ENCODE results near the gene MLH3.
"Not testable (repeated sequence)": the region's sequence is repeated elsewhere in the genome, so short reads cannot be mapped to it uniquely, and the experiment has no call there.

MLH3 gene

DNA sequence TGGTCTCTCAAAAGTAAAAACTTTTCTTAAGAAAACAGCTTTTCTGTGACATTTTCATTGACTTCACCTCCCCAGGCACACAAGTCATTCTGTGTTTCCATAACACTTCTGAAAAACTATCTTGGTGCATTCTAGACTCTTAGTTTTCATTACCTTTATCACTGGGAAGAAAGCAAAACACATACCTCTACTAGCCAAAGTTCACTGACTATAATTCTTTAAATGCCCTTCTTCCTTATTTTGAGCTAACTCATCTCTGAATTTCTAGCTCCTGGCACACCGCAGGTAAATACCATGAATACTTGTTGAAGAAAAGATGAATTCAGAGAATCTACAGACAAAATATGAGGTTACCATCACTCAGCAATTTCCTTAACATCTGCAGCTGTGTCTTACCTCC, 21.1 kb downstream of the MLH3 start:
- FAIRE-seq (no peak), DNase-seq (ENCODE audit: low spot score) (no peak)

DNA sequence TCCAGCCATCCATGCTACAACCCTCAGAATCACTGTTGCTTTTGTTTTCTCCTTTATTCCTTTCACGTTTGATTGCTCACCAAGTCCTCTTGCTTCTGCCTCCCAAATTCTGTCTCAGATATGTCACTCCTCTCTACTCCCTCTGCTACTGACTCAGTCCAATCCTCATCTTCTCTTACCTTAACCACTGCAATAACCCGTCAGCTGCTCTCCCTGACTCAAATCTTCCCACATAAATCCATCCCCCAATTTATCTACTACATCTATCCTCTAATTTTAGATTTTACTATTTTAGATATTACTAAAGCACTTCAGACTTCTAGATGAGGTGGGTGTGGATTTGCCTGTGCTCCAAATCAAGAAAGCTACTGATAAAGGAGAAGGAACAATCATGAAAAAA, 25.4 kb downstream of the MLH3 start:
- DNase-seq (ENCODE audit: low spot score): no peak
- no peak for FAIRE-seq

DNA sequence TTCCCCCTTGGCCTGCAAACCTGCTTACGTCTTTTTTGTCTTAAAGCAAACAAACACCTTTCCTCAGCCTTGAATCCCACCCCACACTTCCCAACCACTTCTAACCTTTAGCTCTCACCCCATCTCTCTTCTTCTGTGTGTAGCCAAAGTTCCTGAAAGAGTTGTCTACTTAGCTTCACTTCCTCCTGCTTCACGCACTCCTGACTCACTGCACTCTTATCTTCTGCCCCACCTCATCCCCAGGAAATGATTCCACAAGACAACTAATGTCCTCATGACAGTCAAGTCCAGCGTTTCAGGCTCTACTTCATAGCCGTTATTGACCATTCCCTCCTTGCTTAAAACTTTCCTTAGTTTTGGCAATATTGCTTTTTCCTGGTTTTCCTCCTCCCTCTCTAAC, 26.2 kb downstream of the MLH3 start:
- DNase-seq (ENCODE audit: low spot score) (no peak), FAIRE-seq (no peak)

DNA sequence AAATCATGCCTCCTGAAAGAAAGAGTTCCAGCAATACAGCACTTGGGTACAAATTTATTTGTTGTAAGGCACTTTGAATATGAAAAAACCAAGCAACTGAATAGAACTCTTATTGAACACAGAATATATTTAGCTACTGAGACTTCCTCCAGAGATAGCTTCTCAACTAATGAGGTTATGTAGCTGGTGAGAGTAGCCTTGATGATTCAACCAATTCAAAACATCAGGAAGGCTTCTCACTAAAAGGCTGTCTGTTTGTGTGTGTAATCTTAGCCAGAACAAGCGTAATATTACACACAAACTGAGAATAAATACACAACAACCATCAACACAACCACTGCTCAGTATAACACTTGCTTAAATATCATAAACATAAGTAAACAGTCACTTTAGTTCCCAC, 28.2 kb downstream of the MLH3 start:
- FAIRE-seq: no peak
- DNase-seq (ENCODE audit: low spot score): no peak

DNA sequence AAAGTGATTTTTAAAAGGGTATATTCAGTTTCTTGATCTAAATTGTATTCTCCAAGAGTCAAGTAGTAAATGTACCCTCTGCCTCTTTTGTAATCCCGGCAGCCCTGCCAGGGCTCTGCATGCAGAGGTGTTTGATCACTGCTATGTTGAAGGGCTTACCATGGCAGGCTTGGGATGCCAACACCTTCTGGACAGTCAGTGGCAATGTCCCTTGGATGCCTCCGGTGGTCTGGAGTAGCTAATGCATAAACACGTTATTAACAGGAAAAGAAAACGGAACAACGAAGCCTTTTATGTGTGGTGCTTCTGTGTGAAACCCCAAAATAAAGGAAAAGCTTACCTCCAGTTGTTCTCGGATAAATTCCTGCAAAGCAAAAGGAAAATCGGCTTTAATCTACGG, 28.6 kb downstream of the MLH3 start:
- FAIRE-seq (no peak), DNase-seq (ENCODE audit: low spot score) (no peak)

DNA sequence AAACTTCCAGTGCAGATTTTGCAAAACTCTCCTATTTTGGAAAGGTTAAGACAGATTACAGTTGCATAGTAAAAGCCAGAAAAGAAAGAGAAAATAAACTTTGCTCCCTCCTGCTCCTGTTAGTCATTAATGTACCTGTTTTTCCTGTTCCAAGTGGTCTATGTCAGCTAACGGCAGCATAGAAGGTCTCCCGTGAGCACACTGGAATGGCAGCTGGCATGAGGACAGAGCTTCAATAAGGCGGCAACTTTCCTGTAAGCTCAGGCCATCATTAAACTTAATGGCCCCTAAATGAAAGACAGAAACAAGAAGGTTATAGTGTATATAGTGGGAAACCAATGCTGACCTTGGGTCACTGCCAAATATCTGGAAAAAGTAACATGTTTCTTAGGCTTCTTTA, 32.6 kb downstream of the MLH3 start:
- DNase-seq (ENCODE audit: low spot score) (no peak), FAIRE-seq (no peak)

DNA sequence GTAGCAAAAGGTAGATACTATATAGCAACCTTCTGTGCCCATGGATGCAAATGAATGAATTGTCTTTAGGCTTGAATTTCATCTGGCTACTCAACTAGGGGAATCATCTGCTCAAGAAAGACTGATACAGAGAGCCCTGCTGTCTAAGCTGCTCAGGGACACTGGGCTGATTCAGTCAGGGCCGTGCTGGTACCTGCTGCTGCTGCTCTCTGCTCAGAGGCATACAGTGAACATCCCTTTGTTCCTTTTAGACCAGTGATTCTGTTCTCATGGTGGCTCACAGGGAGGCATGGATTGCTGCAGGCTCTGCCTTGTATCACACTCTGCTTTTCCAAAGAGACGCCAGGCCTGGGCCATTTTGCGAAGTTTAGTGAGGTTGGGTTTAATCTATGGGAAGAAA, 34.5 kb downstream of the MLH3 start:
- DNase-seq (ENCODE audit: low spot score): no peak
- no peak for FAIRE-seq

DNA sequence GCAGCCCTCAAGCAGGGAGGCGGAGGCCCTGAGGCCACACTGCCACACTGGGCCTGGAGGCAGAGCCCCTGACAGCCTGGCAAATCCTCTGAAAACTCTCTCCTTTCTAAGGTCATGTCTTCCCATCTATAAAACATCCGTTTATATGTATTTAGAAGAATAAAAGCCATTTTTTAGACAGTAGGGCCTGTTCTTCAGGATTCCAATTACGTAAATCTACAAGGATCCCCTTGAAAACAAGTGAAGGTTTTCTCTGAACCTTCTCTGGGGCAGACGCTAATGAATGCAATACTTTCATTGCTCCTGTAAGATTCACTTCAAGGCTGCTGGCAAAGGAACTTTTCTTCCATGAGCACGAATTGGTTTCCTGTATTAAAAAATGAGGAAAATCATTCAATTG, 35.8 kb downstream of the MLH3 start:
- FAIRE-seq (no peak), DNase-seq (ENCODE audit: low spot score) (no peak)

DNA sequence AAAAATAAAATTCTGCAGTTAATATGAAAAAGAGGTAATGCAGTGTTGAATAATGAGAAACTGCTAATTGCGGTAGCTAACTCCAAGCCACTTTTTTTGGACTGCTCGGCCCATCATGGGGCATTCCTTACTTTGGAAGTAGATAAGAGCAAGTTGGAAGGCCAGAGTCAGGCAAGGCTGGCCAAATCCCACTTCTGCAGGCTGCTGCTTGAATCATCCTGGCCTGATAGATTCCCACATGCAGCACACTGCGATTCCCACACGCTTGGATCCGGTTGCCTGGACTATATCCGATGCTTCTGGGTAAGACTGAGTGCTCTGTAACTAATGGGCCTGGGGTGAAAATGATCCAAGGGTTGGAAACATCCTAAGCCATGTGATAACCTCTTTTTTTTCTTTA, 38.0 kb downstream of the MLH3 start:
- FAIRE-seq (no peak), DNase-seq (ENCODE audit: low spot score) (no peak)

DNA sequence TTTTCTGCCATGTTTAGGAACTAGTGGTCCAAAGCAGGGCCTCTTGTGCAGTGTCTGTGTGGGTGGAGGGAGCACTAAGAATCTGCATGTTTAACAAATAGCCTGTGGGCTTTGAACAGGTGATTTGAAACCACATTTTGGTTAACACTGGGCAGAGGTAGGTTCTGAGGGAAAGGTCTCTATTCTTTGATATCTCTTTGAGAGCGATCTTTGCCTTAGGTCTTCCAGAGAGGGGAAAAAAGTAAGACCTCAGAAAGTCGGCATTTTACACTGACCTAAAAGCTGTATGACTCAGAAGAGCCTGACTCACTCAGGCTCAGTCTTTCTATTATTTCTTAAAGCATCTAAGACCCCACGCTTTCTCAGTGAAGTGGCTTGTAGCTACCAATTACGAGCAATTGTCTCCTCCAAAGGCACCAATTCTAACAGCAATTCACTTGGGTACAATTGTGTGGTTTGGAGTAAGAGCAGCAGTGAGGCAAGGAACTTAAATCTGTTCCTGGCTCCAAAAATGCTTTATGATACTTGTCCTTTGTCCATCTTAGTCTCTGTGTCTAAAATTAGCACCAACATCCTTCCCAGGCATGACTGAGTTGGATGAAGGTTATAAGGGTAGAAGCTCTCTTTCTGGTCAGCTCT, 39.8 kb downstream of the MLH3 start:
- peak; percentile 7 for DNase-seq (ENCODE audit: low spot score)
- FAIRE-seq: no peak

DNA sequence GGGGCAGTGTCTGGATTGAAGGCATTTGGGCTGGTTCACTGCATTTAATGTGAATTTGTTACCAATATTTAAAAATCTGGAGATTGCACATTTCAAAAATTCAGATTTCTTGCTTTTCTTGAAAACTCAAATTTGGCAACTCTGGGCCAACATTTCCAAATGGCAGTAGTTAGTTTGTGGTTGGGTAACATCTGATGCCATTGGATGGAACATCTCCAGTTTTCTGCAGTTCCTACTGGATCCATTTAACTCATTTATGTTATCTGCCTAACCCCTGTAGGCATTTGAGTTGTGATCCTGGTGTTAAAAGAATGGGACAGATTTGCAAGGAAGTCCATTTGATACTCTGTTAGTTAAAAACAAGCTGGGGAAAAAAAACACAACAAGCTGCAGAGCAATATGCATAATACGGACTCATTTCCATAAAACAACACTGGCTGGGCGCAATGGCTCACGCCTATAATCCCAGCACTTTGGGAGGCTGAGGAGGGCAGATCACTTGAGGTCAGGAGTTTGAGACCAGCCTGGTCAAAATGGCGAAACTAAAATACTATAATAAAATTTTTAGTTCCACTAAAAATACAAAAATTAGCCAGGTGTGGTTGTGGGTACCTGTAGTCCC, 40.7 kb downstream of the MLH3 start:
- DNase-seq (ENCODE audit: low spot score) (no peak), FAIRE-seq (no peak)

DNA sequence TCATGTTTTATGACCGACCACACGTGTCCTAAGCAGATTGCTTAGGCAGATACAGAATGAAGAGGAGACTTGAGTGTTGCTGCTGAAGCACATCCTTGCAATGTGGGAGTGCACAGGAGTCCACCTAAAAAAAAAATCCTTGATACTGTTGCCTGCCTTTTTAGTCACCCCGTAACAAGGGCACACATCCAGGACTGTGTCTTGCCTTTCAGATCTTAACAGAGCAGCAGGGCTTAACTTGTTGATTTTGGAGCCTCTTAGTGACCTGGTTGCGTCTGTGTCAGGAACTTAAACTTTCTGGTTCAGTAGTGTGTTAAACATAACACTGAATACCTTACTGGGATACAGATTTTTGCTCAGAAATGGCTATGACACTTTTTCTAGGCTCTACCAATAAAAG, 42.1 kb downstream of the MLH3 start:
- DNase-seq (ENCODE audit: low spot score) (no peak), FAIRE-seq (no peak)

DNA sequence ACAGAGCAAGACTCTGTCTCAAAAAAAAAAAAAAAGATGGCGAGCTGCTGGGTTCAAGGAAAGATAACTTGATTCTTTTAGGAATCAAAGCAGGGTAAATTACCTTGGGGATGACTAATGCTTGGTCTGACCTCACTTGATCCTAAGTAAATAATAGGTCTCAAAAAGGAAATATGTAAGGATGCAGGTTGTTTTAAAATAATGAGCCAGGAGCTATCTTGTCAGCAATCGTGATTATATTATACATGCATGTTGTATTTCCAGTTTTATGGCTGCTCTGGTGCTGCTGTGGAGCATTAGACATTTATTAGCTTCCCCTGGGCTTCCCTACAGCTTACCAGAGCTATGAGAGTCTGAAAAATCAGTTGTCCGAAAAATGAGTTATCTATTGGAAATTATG, 45.9 kb downstream of the MLH3 start:
- DNase-seq (ENCODE audit: low spot score) (no peak), FAIRE-seq (no peak)

DNA sequence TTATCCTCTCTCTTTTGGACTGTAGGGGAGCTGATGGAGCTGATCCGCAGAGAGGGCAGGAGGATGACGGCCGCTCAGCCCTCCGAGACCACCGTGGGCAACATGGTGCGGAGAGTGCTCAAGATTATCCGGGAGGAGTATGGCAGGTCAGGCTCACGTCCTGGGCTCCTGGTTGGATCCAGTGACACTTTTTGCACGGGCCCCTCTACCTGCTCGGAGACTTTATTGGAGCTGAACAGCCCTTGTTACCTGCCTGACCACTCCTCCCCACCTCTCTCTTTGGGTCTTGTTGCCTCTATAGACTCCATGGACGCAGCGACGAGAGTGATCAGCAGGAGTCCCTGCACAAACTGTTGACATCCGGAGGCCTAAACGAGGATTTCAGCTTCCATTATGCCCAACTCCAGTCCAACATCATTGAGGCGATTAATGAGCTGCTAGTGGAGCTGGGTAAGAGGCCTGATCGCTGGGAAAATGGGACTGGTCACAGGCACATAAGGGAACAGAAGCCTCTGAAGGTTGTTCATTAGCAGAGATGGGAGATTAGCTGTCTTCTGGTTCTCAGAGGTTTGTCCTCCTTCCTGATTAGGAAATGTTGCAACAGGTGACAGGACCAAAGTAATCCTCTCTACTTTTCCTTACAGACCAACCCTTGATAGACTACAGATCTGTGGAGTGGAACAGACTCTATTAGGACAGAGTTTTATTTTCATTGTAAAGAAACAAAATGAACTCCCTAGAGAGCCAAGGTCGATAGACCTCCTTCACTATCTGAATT, 47.8 kb downstream of the MLH3 start:
- no peak for DNase-seq (ENCODE audit: low spot score)
- no peak for FAIRE-seq

DNA sequence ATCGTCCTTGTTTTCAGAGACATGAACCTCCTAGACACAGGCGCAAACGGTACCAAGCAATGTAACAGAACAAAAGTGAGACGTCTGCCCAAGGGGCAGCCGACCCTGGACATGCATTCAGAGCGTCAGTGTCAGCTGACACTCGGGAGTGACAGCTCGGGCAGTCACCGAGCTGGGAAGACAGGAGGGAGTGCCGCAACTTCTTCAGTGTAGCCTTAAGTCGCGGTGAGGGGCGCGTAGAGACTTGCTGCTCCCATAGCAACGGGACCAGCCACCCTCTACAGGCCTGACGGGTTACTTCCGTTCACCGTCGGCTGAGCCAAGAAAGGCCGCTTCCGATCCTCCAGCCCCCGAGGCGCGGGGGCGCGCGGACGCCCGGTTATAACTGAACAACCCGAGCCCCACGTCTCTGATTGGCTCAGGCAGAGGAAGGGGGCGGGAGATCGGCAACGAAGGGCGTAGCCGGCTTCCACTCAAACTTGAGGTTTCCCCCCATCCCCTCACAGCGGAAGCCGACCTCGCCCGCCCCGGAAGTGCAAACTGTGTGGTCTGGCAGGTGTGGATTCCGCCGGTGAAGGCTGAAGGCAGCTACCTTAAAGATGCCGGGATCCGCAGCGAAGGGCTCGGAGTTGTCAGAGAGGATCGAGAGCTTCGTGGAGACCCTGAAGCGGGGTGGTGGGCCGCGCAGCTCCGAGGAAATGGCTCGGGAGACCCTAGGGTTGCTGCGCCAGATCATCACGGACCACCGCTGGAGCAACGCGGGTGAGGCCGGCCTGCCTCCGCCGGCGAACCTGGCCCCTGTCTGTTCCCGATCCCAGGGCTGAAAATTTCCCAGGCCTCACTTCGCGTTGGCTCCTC, 48.6 kb downstream of the MLH3 start, which contains the start of gene EIF2B2:
Gene EIF2B2, plus strand, starts transcription at position 530 of the 858 bp plus-strand sequence. Its CDS starts 70 bp downstream, at position 600.
- no peak for FAIRE-seq
- DNase-seq (ENCODE audit: low spot score): peak; percentile 80

DNA sequence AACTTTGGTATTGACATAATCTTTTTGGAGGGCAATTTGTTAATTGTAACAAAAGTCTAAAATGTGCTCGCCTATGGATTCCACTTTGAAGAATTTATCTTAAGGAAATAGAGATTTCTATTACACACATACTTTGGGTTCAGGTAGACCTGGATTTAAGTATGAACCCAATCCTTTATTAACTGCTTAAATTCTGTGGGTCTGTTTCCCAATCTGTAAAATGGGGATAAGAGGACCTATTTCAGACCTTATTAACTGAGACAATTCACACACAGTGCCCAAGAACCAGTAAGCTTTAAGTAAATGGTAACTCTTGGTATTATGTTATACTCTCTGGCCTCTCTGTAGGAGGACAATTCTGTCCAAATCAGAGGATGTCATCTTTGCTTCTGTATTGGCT, 49.4 kb downstream of the MLH3 start:
- FAIRE-seq (no peak), DNase-seq (ENCODE audit: low spot score) (no peak)

DNA sequence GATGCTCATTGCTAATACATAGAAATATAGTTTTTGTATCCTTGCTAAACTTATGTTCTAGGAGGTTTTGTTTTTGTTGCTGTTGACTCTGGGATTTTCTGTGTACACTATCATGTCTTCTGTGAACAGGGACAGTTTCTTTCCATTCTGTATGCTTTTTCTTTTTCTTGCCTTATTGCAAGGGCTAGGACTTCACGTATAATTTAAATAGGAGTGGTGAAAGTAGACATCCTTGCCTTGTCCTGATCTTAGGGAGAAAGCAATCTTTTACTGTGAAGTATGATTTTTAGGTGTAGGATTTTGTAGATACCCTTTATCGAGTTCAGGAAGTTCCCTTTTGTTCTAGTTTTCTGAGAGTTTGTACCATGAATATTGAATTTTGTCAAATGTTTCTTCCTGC, 50.0 kb downstream of the MLH3 start:
- no peak for FAIRE-seq
- DNase-seq (ENCODE audit: low spot score): no peak

DNA sequence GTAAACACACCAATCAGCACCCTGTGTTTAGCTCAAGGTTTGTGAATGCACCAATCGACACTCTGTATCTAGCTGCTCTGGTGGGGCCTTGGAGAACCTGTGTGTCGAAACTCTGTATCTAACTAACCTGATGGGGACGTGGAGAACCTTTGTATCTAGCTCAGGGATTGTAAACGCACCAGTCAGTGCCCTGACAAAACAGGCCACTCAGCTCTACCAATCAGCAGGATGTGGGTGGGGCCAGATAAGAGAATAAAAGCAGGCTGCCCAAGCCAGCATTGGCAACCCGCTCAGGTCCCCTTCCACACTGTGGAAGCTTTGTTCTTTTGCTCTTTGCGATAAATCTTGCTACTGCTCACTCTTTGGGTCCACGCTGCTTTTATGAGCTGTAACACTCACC, 55.5 kb downstream of the MLH3 start:
- DNase-seq (ENCODE audit: low spot score); FAIRE-seq: not testable (repeated sequence)

DNA sequence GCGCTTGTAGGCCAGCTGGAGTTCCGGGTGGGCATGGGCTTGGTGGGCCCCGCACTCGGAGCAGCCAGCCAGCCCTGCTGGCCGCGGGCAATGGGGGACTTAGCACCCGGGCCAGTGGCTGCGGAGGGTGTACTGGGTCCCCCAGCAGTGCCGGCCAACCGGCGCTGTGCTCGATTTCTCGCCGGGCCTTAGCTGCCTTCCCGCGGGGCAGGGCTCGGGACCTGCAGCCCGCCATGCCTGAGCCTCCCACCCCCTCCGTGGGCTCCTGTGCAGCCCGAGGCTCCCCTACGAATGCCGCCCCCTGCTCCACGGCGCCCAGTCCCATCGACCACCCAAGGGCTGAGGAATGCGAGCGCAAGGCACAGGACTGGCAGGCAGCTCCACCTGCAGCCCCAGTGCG, 57.1 kb downstream of the MLH3 start:
- not testable (repeated sequence) for FAIRE-seq; DNase-seq (ENCODE audit: low spot score)

DNA sequence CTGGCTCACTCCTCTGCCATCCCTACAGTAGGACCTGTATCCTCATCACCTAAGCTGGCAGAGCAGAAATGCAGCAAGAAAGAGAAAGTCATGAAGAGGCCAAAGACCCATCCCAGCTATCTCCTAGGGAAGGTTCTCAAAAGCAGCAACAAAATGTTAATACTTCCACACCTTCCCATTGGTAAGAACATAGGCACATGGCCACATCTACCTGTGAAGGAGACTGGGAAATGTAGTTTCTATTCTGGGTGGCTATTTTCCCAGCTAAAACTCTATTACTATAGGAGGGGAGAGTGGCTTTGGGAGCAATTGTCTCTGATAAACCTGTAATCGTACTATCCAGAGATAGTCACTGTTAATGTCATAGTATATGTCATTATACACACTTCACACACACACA, 62.3 kb downstream of the MLH3 start:
- no peak for FAIRE-seq
- DNase-seq (ENCODE audit: low spot score): no peak

DNA sequence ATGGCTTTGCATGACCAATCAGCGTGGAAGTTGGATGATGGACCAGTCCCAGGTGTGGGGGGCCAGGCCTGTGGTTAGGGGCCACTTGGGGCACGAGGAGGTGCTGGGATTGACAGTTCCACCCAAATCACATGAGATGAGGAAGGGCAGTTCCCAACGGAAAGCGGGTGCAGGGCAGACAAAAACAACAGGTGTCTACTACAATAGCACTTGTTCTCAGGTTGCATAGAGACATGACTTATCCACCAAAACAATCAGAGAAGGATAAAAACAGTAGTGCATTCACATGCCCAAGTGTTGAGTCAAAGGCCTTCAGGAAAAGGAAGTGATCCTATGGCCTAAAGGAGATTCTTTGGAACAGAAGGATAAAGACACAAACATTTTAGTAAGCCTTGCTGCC, 63.1 kb downstream of the MLH3 start:
- peak; percentile 35 for DNase-seq (ENCODE audit: low spot score)
- no peak for FAIRE-seq

DNA sequence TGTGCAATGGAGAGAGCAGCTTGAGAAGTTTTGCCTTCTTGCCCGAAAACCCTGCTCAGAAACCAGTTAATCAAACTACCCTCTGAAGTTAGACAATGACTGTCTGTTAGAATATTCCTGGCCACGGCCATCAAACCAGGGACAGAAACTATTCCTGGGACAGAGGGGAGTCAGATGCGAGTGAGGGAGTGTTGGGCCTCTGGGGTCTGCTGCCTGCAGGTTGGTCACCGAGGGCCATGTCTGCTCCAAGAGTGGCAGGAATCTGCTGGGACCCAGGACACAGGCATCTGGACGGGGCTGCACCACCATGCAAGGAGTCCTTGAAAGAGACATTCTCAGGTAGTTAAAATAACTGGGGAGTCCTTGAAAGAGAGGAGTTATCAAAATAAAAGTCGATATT, 65.5 kb downstream of the MLH3 start:
- DNase-seq (ENCODE audit: low spot score): no peak
- no peak for FAIRE-seq
